Hepatic stellate cell (primary cell): ENCODE results near the gene ATG9A.
"Not testable (repeated sequence)": the region's sequence is repeated elsewhere in the genome, so short reads cannot be mapped to it uniquely, and the experiment has no call there.

Experiments used
- DNase-seq: peaks from one replicate; pipeline ENCODE4 v3.0.0; 2011; ENCODE audit warnings: low spot score

Gene ATG9A

GRCh38 chr2:219229305-219230058 lies at the start of gene ATG9A, which contains the start of gene ANKZF1:
ATG9A (minus strand) TSS chr2:219229636; CDS start chr2:219228024, 1,612 bp downstream.
ANKZF1 (plus strand) TSS chr2:219229806; CDS start chr2:219230258, 452 bp downstream.
- peak; percentile 100 for DNase-seq

GRCh38 chr2:219278655-219279150 lies 49.3 kb upstream of the ATG9A start:
- DNase-seq, result no peak

GRCh38 chr2:219277703-219278654 lies 48.5 kb upstream of the ATG9A start:
- peak; percentile 81 for DNase-seq

- peak; percentile 90 for DNase-seq
Measured at GRCh38 chr2:219274361-219274921, 45.0 kb upstream of the ATG9A start.

- no peak for DNase-seq
Measured at GRCh38 chr2:219273937-219274336, 44.5 kb upstream of the ATG9A start.

- no peak for DNase-seq
Measured at GRCh38 chr2:219272995-219273394, 43.6 kb upstream of the ATG9A start.

- no peak for DNase-seq
Measured at GRCh38 chr2:219272356-219272755, 42.9 kb upstream of the ATG9A start.

GRCh38 chr2:219271021-219271420 lies 41.6 kb upstream of the ATG9A start:
- DNase-seq, result no peak

- DNase-seq, result no peak
Measured at GRCh38 chr2:219270055-219270372, 40.6 kb upstream of the ATG9A start.

- DNase-seq, result no peak
Measured at GRCh38 chr2:219269362-219270054, 40.1 kb upstream of the ATG9A start.

- no peak for DNase-seq
Measured at GRCh38 chr2:219268294-219268693, 38.9 kb upstream of the ATG9A start.

- no peak for DNase-seq
Measured at GRCh38 chr2:219266886-219267285, 37.5 kb upstream of the ATG9A start.

GRCh38 chr2:219266232-219266631 lies 36.8 kb upstream of the ATG9A start:
- no peak for DNase-seq

- no peak for DNase-seq
Measured at GRCh38 chr2:219261024-219261855, 31.8 kb upstream of the ATG9A start.

GRCh38 chr2:219258942-219259341 lies 29.5 kb upstream of the ATG9A start:
- not testable (repeated sequence) for DNase-seq

GRCh38 chr2:219254590-219255201 lies 25.3 kb upstream of the ATG9A start:
- no peak for DNase-seq

- peak; percentile 91 for DNase-seq
Measured at GRCh38 chr2:219253753-219254589, 24.5 kb upstream of the ATG9A start, which contains the start of gene TUBA4A. TUBA4A (minus strand) TSS chr2:219253918; CDS start chr2:219253858, 60 bp downstream.

GRCh38 chr2:219252900-219253752 lies 23.7 kb upstream of the ATG9A start, which contains the start of gene TUBA4B:
TUBA4B (plus strand) TSS chr2:219253243; CDS start chr2:219253408, 165 bp downstream.
- peak; percentile 28 for DNase-seq
